SIG-M5 (cell line): ENCODE results near the gene USP12.
A peak's percentile ranks its signal among the peaks of the same experiment; 100 is the strongest.

ENCODE experiments used
- DNase-seq: peaks from one replicate; lab custom pipeline; 2025; lab: John Stamatoyannopoulos, UW

The USP12 gene

GRCh38 chr13:27036236-27036981 is 135.2 kb downstream of the USP12 start:
- no peak for DNase-seq

- DNase-seq = no peak
These were observed 135.7 kb downstream of the USP12 start for GRCh38 chr13:27035892-27036235.

GRCh38 chr13:27034678-27035111 is 136.9 kb downstream of the USP12 start:
- no peak for DNase-seq

GRCh38 chr13:27028683-27029480 is 142.7 kb downstream of the USP12 start:
- no peak for DNase-seq

- no peak for DNase-seq
These were observed 144.4 kb downstream of the USP12 start for GRCh38 chr13:27027086-27027667.

- peak; percentile 14 for DNase-seq
These were observed 145.2 kb downstream of the USP12 start for GRCh38 chr13:27026396-27026795.

GRCh38 chr13:27024776-27025492 is 146.7 kb downstream of the USP12 start:
- no peak for DNase-seq

GRCh38 chr13:27024074-27024461 is 147.5 kb downstream of the USP12 start:
- DNase-seq = no peak

GRCh38 chr13:27023385-27024073 is 148.1 kb downstream of the USP12 start:
- no peak for DNase-seq

- no peak for DNase-seq
These were observed 148.9 kb downstream of the USP12 start for GRCh38 chr13:27022571-27023311.

- DNase-seq = no peak
These were observed 151.2 kb downstream of the USP12 start for GRCh38 chr13:27020415-27020814.

- DNase-seq = no peak
These were observed 152.7 kb downstream of the USP12 start for GRCh38 chr13:27018882-27019281.

GRCh38 chr13:27018344-27018861 is 153.2 kb downstream of the USP12 start:
- DNase-seq = no peak

GRCh38 chr13:27016875-27017274 is 154.7 kb downstream of the USP12 start:
- no peak for DNase-seq
